IMR-90 (cell line): Measurements from ENCODE around the gene NRARP. TPM values are rescaled to one million over a fixed set of nuclear protein-coding genes. Genes with fewer than 3 reads are reported as not detected.

ENCODE experiments used
- ATAC-seq: fragments of 200-7000 bp; cut with Tn5 transposase; 2 replicates; pipeline ENCODE4 v1.9.1; 2020; ENCODE audit warnings: low read depth, mild to moderate bottlenecking, moderate library complexity
- BruUV-seq: library from RNA; stranded (reverse); fragments of 400-500 nt; replicated peaks from 2 replicates; lab custom pipeline; 2021; lab: Mats Ljungman, UMichigan
- CTCF ChIA-PET: fragments of 300-600 bp; formaldehyde crosslinking; extraction: SDS; loops from one replicate; lab custom pipeline; 2021; ENCODE audit warnings: antibody characterized with exemption; lab: Yijun Ruan, JAX
- POLR2A ChIA-PET: fragments of 300-600 bp; sonication (Branson Sonifier 250); formaldehyde crosslinking; loops from one replicate; lab custom pipeline; 2022; ENCODE audit warnings: antibody characterized with exemption; ENCODE audit not compliant: unreplicated experiment; lab: Charles Lee
- DNase-seq: peaks from one replicate; pipeline ENCODE4 v3.0.0; 2013
- H2AFZ ChIP-seq: replicated peaks from 2 replicates; pipeline ENCODE3; 2013; ENCODE audit warnings: low read length, mild to moderate bottlenecking; ENCODE audit not compliant: poor library complexity
- H2AK5ac ChIP-seq: 2 replicates; pipeline ENCODE4 v1.6.1; 2013; ENCODE audit warnings: low read depth, low read length, inconsistent platforms
- H2AK9ac ChIP-seq: replicated peaks from 2 replicates; pipeline ENCODE3; 2013; ENCODE audit warnings: mild to moderate bottlenecking, low read depth, low read length, moderate library complexity; ENCODE audit not compliant: poor library complexity
- H2BK120ac ChIP-seq: 2 replicates; pipeline ENCODE4 v1.6.1; 2013; ENCODE audit warnings: low read depth, low read length, inconsistent platforms
- H2BK15ac ChIP-seq: 3 replicates; pipeline ENCODE4 v1.6.1; 2013; ENCODE audit warnings: low read depth, low read length, inconsistent platforms
- H2BK20ac ChIP-seq: 2 replicates; pipeline ENCODE4 v1.6.1; 2013; ENCODE audit warnings: low read depth, mild to moderate bottlenecking, inconsistent platforms, low read length, moderate library complexity
- H2BK5ac ChIP-seq: 2 replicates; pipeline ENCODE4 v1.6.1; 2013; ENCODE audit warnings: mild to moderate bottlenecking, low read depth, low read length, inconsistent platforms; ENCODE audit not compliant: poor library complexity, severe bottlenecking
- H3K14ac ChIP-seq: replicated peaks from 2 replicates; pipeline ENCODE4 v1.6.1; 2013; ENCODE audit warnings: low read depth, low read length, inconsistent platforms
- H3K18ac ChIP-seq: 2 replicates; pipeline ENCODE4 v1.6.1; 2013; ENCODE audit warnings: low read depth, low read length, control low read depth
- H3K23ac ChIP-seq: 2 replicates; pipeline ENCODE4 v1.6.1; 2013; ENCODE audit warnings: low read depth, low read length, inconsistent platforms
- H3K27ac ChIP-seq: 2 replicates; pipeline ENCODE4 v1.5.1; 2013; ENCODE audit warnings: mild to moderate bottlenecking, control low read depth, low read length; ENCODE audit not compliant: insufficient read depth
- H3K27me3 ChIP-seq: 2 replicates; pipeline ENCODE4 v1.6.1; 2013; ENCODE audit warnings: low read length; ENCODE audit not compliant: control insufficient read depth, insufficient read depth
- H3K36me3 ChIP-seq: 2 replicates; pipeline ENCODE4 v1.6.1; 2013; ENCODE audit warnings: low read length, mixed read lengths; ENCODE audit not compliant: control insufficient read depth, insufficient read depth
- H3K4ac ChIP-seq: 2 replicates; pipeline ENCODE4 v1.6.1; 2013; ENCODE audit warnings: low read depth, low read length, inconsistent platforms
- H3K4me1 ChIP-seq: 2 replicates; pipeline ENCODE4 v1.6.1; 2013; ENCODE audit warnings: low read length, mixed read lengths; ENCODE audit not compliant: control insufficient read depth, insufficient read depth
- H3K4me2 ChIP-seq: 2 replicates; pipeline ENCODE4 v1.6.1; 2013; ENCODE audit warnings: low read depth, mild to moderate bottlenecking, control low read depth, low read length, moderate library complexity
- H3K4me3 ChIP-seq: 2 replicates; pipeline ENCODE4 v1.5.1; 2013; ENCODE audit warnings: low read depth, mild to moderate bottlenecking, control low read depth, low read length, moderate library complexity; ENCODE audit not compliant: insufficient read depth
- H3K56ac ChIP-seq: 2 replicates; pipeline ENCODE4 v1.6.1; 2013; ENCODE audit warnings: low read length, inconsistent platforms; ENCODE audit not compliant: insufficient read depth; ENCODE audit errors: extremely low read depth
- H3K79me1 ChIP-seq, 2 experiments: 2 replicates each; pipeline ENCODE4 v1.6.1; 2013; ENCODE audit warnings: low read length in 2 of 2, inconsistent platforms in 1 of 2, low read depth in 1 of 2
- H3K9ac ChIP-seq: 2 replicates; pipeline ENCODE4 v1.6.1; 2013; ENCODE audit warnings: low read depth, low read length, control low read depth
- H3K9me1 ChIP-seq: 2 replicates; pipeline ENCODE4 v1.6.1; 2013; ENCODE audit warnings: low read length, inconsistent platforms; ENCODE audit not compliant: insufficient read depth
- H3K9me3 ChIP-seq: 2 replicates; pipeline ENCODE4 v1.6.1; 2013; ENCODE audit warnings: low read length; ENCODE audit not compliant: control insufficient read depth, insufficient read depth
- H4K20me1 ChIP-seq: 2 replicates; pipeline ENCODE4 v1.6.1; 2013; ENCODE audit warnings: low read length, inconsistent platforms; ENCODE audit not compliant: insufficient read depth
- H4K5ac ChIP-seq: 2 replicates; pipeline ENCODE4 v1.6.1; 2013; ENCODE audit warnings: mild to moderate bottlenecking, low read depth, low read length, control low read depth
- H4K8ac ChIP-seq, 2 experiments: 2 replicates each; pipeline ENCODE4 v1.6.1; 2013; ENCODE audit warnings: low read depth in 2 of 2, low read length in 2 of 2, control low read depth in 1 of 2, inconsistent platforms in 1 of 2
- H4K91ac ChIP-seq: 2 replicates; pipeline ENCODE4 v1.6.1; 2013; ENCODE audit warnings: low read depth, low read length, inconsistent platforms; ENCODE audit not compliant: insufficient read depth
- BHLHE40 ChIP-seq: fragments of 150-350 bp; IDR thresholded peaks from 2 replicates; pipeline ENCODE4 v1.6.1; 2016; ENCODE audit warnings: mild to moderate bottlenecking, low read depth, low read length
- CEBPB ChIP-seq: IDR thresholded peaks from 2 replicates; pipeline ENCODE4 v1.6.1; 2012; ENCODE audit warnings: low read depth, low read length, improper control_type of control experiment
- CHD1 ChIP-seq: IDR thresholded peaks from 2 replicates; pipeline ENCODE4 v1.6.1; 2012; ENCODE audit warnings: low read depth, low read length, improper control_type of control experiment
- CTCF ChIP-seq: conservative IDR thresholded peaks from 2 replicates; pipeline ENCODE4 v1.5.1; 2012; ENCODE audit warnings: mild to moderate bottlenecking, low read depth, low read length, improper control_type of control experiment
- ELK1 ChIP-seq: fragments of 150-350 bp; IDR thresholded peaks from 2 replicates; pipeline ENCODE4 v1.6.1; 2016; ENCODE audit warnings: low read depth, mild to moderate bottlenecking, low read length, moderate library complexity, borderline replicate concordance
- FOS ChIP-seq: fragments of 150-350 bp; IDR thresholded peaks from 2 replicates; pipeline ENCODE4 v1.6.1; 2016; ENCODE audit warnings: low read depth, low read length
- MAFK ChIP-seq: IDR thresholded peaks from 2 replicates; pipeline ENCODE4 v1.6.1; 2012; ENCODE audit warnings: low read depth, low read length, improper control_type of control experiment
- MAZ ChIP-seq: IDR thresholded peaks from 2 replicates; pipeline ENCODE4 v1.6.1; 2012; ENCODE audit warnings: low read depth, mild to moderate bottlenecking, low read length, improper control_type of control experiment, moderate library complexity, borderline replicate concordance
- NFE2L2 ChIP-seq: fragments of 150-350 bp; IDR thresholded peaks from 2 replicates; pipeline ENCODE4 v1.6.1; 2016; ENCODE audit warnings: low read depth, mild to moderate bottlenecking, low read length
- POLR2A ChIP-seq: IDR thresholded peaks from 2 replicates; pipeline ENCODE4 v1.6.1; 2012; ENCODE audit warnings: mild to moderate bottlenecking, low read depth, low read length
- RAD21 ChIP-seq: IDR thresholded peaks from 2 replicates; pipeline ENCODE4 v1.6.1; 2012; ENCODE audit warnings: low read length, improper control_type of control experiment
- RCOR1 ChIP-seq: IDR thresholded peaks from 2 replicates; pipeline ENCODE4 v1.6.1; 2012; ENCODE audit warnings: mild to moderate bottlenecking, low read length, improper control_type of control experiment; ENCODE audit not compliant: insufficient replicate concordance
- RFX5 ChIP-seq: IDR thresholded peaks from 2 replicates; pipeline ENCODE4 v1.8.0; 2012; ENCODE audit warnings: low read depth, mild to moderate bottlenecking, low read length, moderate library complexity
- SMC3 ChIP-seq: fragments of 150-350 bp; IDR thresholded peaks from 2 replicates; pipeline ENCODE4 v1.6.1; 2016; ENCODE audit warnings: low read depth, mild to moderate bottlenecking, antibody characterized with exemption, low read length, moderate library complexity
- USF2 ChIP-seq: fragments of 150-350 bp; IDR thresholded peaks from 2 replicates; pipeline ENCODE4 v1.6.1; 2017; ENCODE audit warnings: mild to moderate bottlenecking, antibody characterized with exemption, low read length, low read depth
- WGBS, 2 experiments: methylation state at CpG; one replicate each; pipeline versions ENCODE4 v1.1.5 to v1.1.7; 2013; ENCODE audit warnings: missing lambda C conversion rate in 2 of 2; ENCODE audit not compliant: insufficient read length in 1 of 2; ENCODE audit errors: extremely low coverage in 2 of 2; 5-methylcytosine and 5-hydroxymethylcytosine counted together
- dilution Hi-C: fragments of 300-500 bp; cut with HindIII; formaldehyde crosslinking; loops from one replicate; pipeline ENCODE4 v1.14.3; 2018; ENCODE audit warnings: low sequenced_read_pairs; ENCODE audit not compliant: unreplicated experiment
- in situ Hi-C: fragments of 300-500 bp; cut with MboI; formaldehyde crosslinking; loops from 3 replicates; pipeline ENCODE4 v1.14.3; 2019; ENCODE audit warnings: low sequenced_read_pairs, inconsistent platforms, mixed read lengths
- intact Hi-C: fragments of 100-400 bp; cut with micrococcal nuclease; formaldehyde crosslinking; loops from 2 replicates; pipeline ENCODE4 v1.10.0; 2022
- polyA plus RNA-seq, 3 experiments: library from polyadenylated mRNA; depleted of rRNA; stranded (reverse); fragments of >200 nt; gene quantifications; 2 replicates each; pipeline ENCODE4 v1.2.3, GENCODE V29; 2012; ENCODE audit warnings: low replicate concordance in 1 of 3
- total RNA-seq: library from RNA; depleted of rRNA; stranded (reverse); fragments of >200 nt; gene quantifications from 2 replicates; pipeline ENCODE4 v1.2.3, GENCODE V29; 2012

The NRARP gene
- total and polyA plus RNA-seq, 2 of the 4 experiments (the other 2 are of a cell fraction): 0.15 TPM; not detected in 1

- H3K9me1 ChIP-seq: no peaks in the 10 kb centered on the region
- H2BK120ac ChIP-seq: no peak overlapping the region
- dilution Hi-C loops: no loop called here
- no peaks in the 10 kb centered on the region for H3K36me3 ChIP-seq
- no peak overlapping the region for H2AFZ ChIP-seq
- no peak overlapping the region for H2AK9ac ChIP-seq
- ATAC-seq: no peak
- H4K8ac ChIP-seq: no peak overlapping the region
- H4K91ac ChIP-seq: no peak overlapping the region
- H3K79me1 ChIP-seq: no peaks in the 10 kb centered on the region
- H3K4me2 ChIP-seq: no peak overlapping the region
- H3K9ac ChIP-seq: no peak overlapping the region
- H3K4me3 ChIP-seq: no peak overlapping the region
- H2BK20ac ChIP-seq: no peak overlapping the region
- no peak overlapping the region for H3K14ac ChIP-seq
- DNase-seq: no peak
- no peaks in the 10 kb centered on the region for H3K9me3 ChIP-seq
- H2BK15ac ChIP-seq: no peak overlapping the region
- no peaks in the 10 kb centered on the region for H4K20me1 ChIP-seq
- CTCF ChIA-PET: interaction anchor here (0.6 kb wide), 1 partner anchor 20 kb away, joined by 3 read pairs; no protein-coding TSS in a partner anchor
- TF ChIP-seq POLR2A (no peak), SMC3 (no peak), FOS (no peak), RAD21 (no peak), CTCF (no peak), RCOR1 (no peak), MAZ (no peak), CHD1 (no peak), NFE2L2 (no peak), MAFK (no peak), USF2 (no peak), RFX5 (no peak), BHLHE40 (no peak), CEBPB (no peak), ELK1 (no peak)
- H2BK5ac ChIP-seq: no peak overlapping the region
- H3K18ac ChIP-seq: no peak overlapping the region
- no peak overlapping the region for H2AK5ac ChIP-seq
- WGBS, 2 experiments: 90% methylated on average over 15 of the region's 37 CpGs; no CpG with 5 or more reads in 1 of the 2 experiments
- no peak overlapping the region for H3K4ac ChIP-seq
- POLR2A ChIA-PET: no interaction called here
- H3K27me3 ChIP-seq: no peaks in the 10 kb centered on the region; the same call in 1 of the 2 replicates
- H3K27ac ChIP-seq: no peak overlapping the region
- H3K23ac ChIP-seq: no peak overlapping the region
- no peaks in the 10 kb centered on the region for H3K4me1 ChIP-seq
- H4K5ac ChIP-seq: no peak overlapping the region
- BruUV-seq: no TSS peak
- in situ Hi-C loops: no loop called here
- H3K56ac ChIP-seq: no peak overlapping the region
- intact Hi-C loops: no loop called here
Measured at GRCh38 chr9:137323531-137324331, 21.7 kb upstream of the NRARP start.
